HepG2 (cell line): ENCODE results near the gene NUDT19. TPM values are rescaled to one million over a fixed set of nuclear protein-coding genes. Genes with fewer than 3 reads are reported as not detected.

ENCODE experiments used
- ATAC-seq: fragments of 200-7000 bp; cut with Tn5 transposase; 3 replicates; pipeline ENCODE4 v1.9.1; 2020; ENCODE audit warnings: mild to moderate bottlenecking, moderate library complexity
- BruUV-seq: library from RNA; stranded (reverse); fragments of 400-500 nt; replicated peaks from 2 replicates; lab custom pipeline; 2021; lab: Mats Ljungman, UMichigan
- CTCF ChIA-PET: fragments of 300-600 bp; formaldehyde crosslinking; extraction: SDS; loops from one replicate; lab custom pipeline; 2021; ENCODE audit warnings: low total read pairs, inconsistent platforms, low intra/inter-chr PET ratio; lab: Yijun Ruan, JAX
- POLR2A ChIA-PET: fragments of 350-600 bp; sonication (Branson Sonifier 250); formaldehyde crosslinking; loops from one replicate; lab custom pipeline; 2020; ENCODE audit warnings: antibody characterized with exemption, inconsistent platforms; lab: Yijun Ruan, JAX
- DNase-seq: peaks from one replicate; pipeline ENCODE4 v3.0.0-alpha.2; 2015; ENCODE audit warnings: low spot score
- FAIRE-seq: peaks from 3 replicates; lab custom pipeline; 2011; peaks lifted over from hg19 to GRCh38; lab: Jason Lieb, UNC
- H2AFZ ChIP-seq: one replicate; pipeline ENCODE4 v1.6.1; 2011; ENCODE audit warnings: low read length, inconsistent platforms
- H3K27ac ChIP-seq: fragments of 300-600 bp; 3 replicates; pipeline ENCODE4 v1.8.0; 2011; ENCODE audit warnings: mixed run types, mild to moderate bottlenecking, mixed read lengths, low read length, inconsistent platforms; ENCODE audit not compliant: insufficient read depth; ENCODE audit errors: extremely low read length
- H3K27me3 ChIP-seq, 2 experiments: fragments of 200-600 bp in 1 of 2; 2 replicates in 1 of 2; 3 replicates in 1 of 2; pipeline versions ENCODE4 v1.6.0 to v1.8.0; 2011; ENCODE audit warnings: low read length in 2 of 2, mild to moderate bottlenecking in 2 of 2, moderate library complexity in 2 of 2, inconsistent platforms in 1 of 2; ENCODE audit not compliant: insufficient read depth in 2 of 2, control insufficient read depth in 1 of 2
- H3K36me3 ChIP-seq, 2 experiments: fragments of 200-600 bp in 1 of 2; replicated peaks in 1 of 2; 2 replicates in 1 of 2; 3 replicates in 1 of 2; pipeline versions ENCODE4 v1.5.1 to v1.8.0; 2011; ENCODE audit warnings: low read length in 2 of 2, inconsistent platforms in 1 of 2; ENCODE audit not compliant: insufficient read depth in 2 of 2, control insufficient read depth in 1 of 2
- H3K4me1 ChIP-seq: 2 replicates; pipeline ENCODE4 v1.5.1; 2012; ENCODE audit warnings: low read length, inconsistent platforms; ENCODE audit not compliant: insufficient read depth
- H3K4me2 ChIP-seq: 2 replicates; pipeline ENCODE4 v1.6.0; 2011; ENCODE audit warnings: low read depth, low read length, inconsistent platforms
- H3K4me3 ChIP-seq, 3 experiments: fragments of 200-600 bp in 1 of 3; sonication (generic), shearing (Covaris generic) in 1 of 3; replicated peaks in 1 of 3; 2 replicates each; pipeline ENCODE4 v1.5.1; 2011 to 2016; ENCODE audit warnings: low read length in 3 of 3, inconsistent platforms in 2 of 3, low read depth in 2 of 3, mild to moderate bottlenecking in 2 of 3, control low read depth in 1 of 3, mixed read lengths in 1 of 3; ENCODE audit not compliant: insufficient read depth in 1 of 3
- H3K79me2 ChIP-seq: one replicate; pipeline ENCODE4 v1.6.1; 2011; ENCODE audit warnings: low read length, inconsistent platforms; ENCODE audit not compliant: insufficient read depth
- H3K9ac ChIP-seq: 2 replicates; pipeline ENCODE4 v1.6.0; 2011; ENCODE audit warnings: mild to moderate bottlenecking, low read depth, low read length, inconsistent platforms; ENCODE audit not compliant: insufficient read depth
- H3K9me3 ChIP-seq: 2 replicates; pipeline ENCODE4 v1.5.1; 2012; ENCODE audit warnings: mild to moderate bottlenecking, low read length
- H4K20me1 ChIP-seq: 2 replicates; pipeline ENCODE4 v1.6.0; 2011; ENCODE audit warnings: inconsistent platforms, mild to moderate bottlenecking, low read length, moderate library complexity; ENCODE audit not compliant: insufficient read depth
- CCAR2 ChIP-seq: fragments of 200-400 bp; formaldehyde crosslinking; optimal IDR thresholded peaks from 2 replicates; pipeline ENCODE3; 2018; ENCODE audit warnings: low read depth, mild to moderate bottlenecking, low read length, moderate library complexity
- DPF2 ChIP-seq: sonication (generic); formaldehyde crosslinking; IDR thresholded peaks from 2 replicates; pipeline ENCODE4 v1.4.0; 2020; ENCODE audit warnings: mild to moderate bottlenecking, low read depth, missing genetic modification reagents, borderline replicate concordance
- IRF2 ChIP-seq: IDR thresholded peaks from 2 replicates; pipeline ENCODE4 v1.6.1; 2018; ENCODE audit warnings: missing genetic modification reagents, missing compliant biosample characterization
- MED8 ChIP-seq: sonication (generic); formaldehyde crosslinking; IDR thresholded peaks from 2 replicates; pipeline ENCODE4 v1.8.1; 2023; ENCODE audit warnings: mild to moderate bottlenecking, missing genetic modification reagents; ENCODE audit not compliant: insufficient replicate concordance
- MLLT10 ChIP-seq: sonication (generic); formaldehyde crosslinking; IDR thresholded peaks from 2 replicates; pipeline ENCODE4 v1.4.0; 2020; ENCODE audit warnings: missing genetic modification reagents
- RBAK ChIP-seq: sonication (generic); formaldehyde crosslinking; IDR thresholded peaks from 2 replicates; pipeline ENCODE4 v1.5.1; 2020; ENCODE audit warnings: mild to moderate bottlenecking, missing genetic modification reagents
- SMAD3 ChIP-seq: sonication (generic); formaldehyde crosslinking; IDR thresholded peaks from 2 replicates; pipeline ENCODE4 v1.4.0; 2020; ENCODE audit warnings: missing genetic modification reagents
- SMARCC2 ChIP-seq: fragments of 450-650 bp; IDR thresholded peaks from 2 replicates; pipeline ENCODE4 v1.6.1; 2017; ENCODE audit warnings: antibody characterized with exemption, mild to moderate bottlenecking
- ZBTB25 ChIP-seq: IDR thresholded peaks from 2 replicates; pipeline ENCODE4 v1.6.1; 2018; ENCODE audit warnings: missing genetic modification reagents
- ZFP91 ChIP-seq: sonication (generic); formaldehyde crosslinking; IDR thresholded peaks from 2 replicates; pipeline ENCODE4 v1.9.0; 2022; ENCODE audit warnings: missing genetic modification reagents, mild to moderate bottlenecking, borderline replicate concordance
- ZNF3 ChIP-seq: IDR thresholded peaks from 2 replicates; pipeline ENCODE4 v1.7.0; 2017; ENCODE audit warnings: inconsistent platforms
- ZNF44 ChIP-seq: sonication (generic); formaldehyde crosslinking; IDR thresholded peaks from 2 replicates; pipeline ENCODE4 v1.5.1; 2020; ENCODE audit warnings: mild to moderate bottlenecking, missing genetic modification reagents
- ZNF501 ChIP-seq: sonication (generic); formaldehyde crosslinking; IDR thresholded peaks from 2 replicates; pipeline ENCODE4 v1.5.1; 2020; ENCODE audit warnings: mild to moderate bottlenecking, moderate library complexity, missing genetic modification reagents
- ZNF660 ChIP-seq: sonication (generic); formaldehyde crosslinking; IDR thresholded peaks from 2 replicates; pipeline ENCODE4 v1.5.1; 2020; ENCODE audit warnings: mild to moderate bottlenecking, low read depth, missing genetic modification reagents, borderline replicate concordance
- WGBS: methylation state at CpG from one replicate; pipeline ENCODE4 v1.1.6; 2017; ENCODE audit warnings: low lambda C conversion rate; 5-methylcytosine and 5-hydroxymethylcytosine counted together
- in situ Hi-C: cut with HindIII; loops from 2 replicates; pipeline ENCODE4 v1.10.0; 2017; ENCODE audit warnings: low pct_unique_long_range_greater_than_20kb; ENCODE audit not compliant: extremely low pct_ligation_motif_present
- intact Hi-C: fragments of 100-400 bp; cut with micrococcal nuclease; formaldehyde crosslinking; loops from one replicate; pipeline ENCODE4 v1.10.0; 2022; ENCODE audit not compliant: unreplicated experiment
- polyA plus RNA-seq, 8 experiments: library from polyadenylated mRNA; depleted of rRNA in 3 of 8; stranded (reverse) in 7 of 8; unstranded in 1 of 8; fragments of >200 nt; fragmentation: Illumina TruSeq in 4 of 8; extraction: Trizol in 4 of 8; gene quantifications; 2 replicates each; pipeline versions ENCODE4 v1.2.1 to v1.2.3, GENCODE V29; 2011 to 2016; ENCODE audit warnings: low read depth in 4 of 8, missing spikeins in 1 of 8, mixed read lengths in 1 of 8; ENCODE audit not compliant: insufficient read depth in 1 of 8
- total RNA-seq, 5 experiments: library from RNA; depleted of rRNA; stranded (reverse); fragments of >200 nt; fragmentation: Illumina TruSeq; extraction: Trizol; gene quantifications; 2 replicates each; pipeline ENCODE4 v1.2.3, GENCODE V29; 2016; ENCODE audit warnings: low read depth in 1 of 5
- TF ChIP-seq, protein P1 (sequence below): IDR thresholded peaks from 2 replicates; pipeline ENCODE4 v1.6.1; 2016; ENCODE audit warnings: low read depth, borderline replicate concordance
- TF ChIP-seq, protein P2 (sequence below): sonication (generic); formaldehyde crosslinking; IDR thresholded peaks from 2 replicates; pipeline ENCODE4 v1.9.0; 2021; ENCODE audit warnings: missing genetic modification reagents, borderline replicate concordance
- TF ChIP-seq, protein P3 (sequence below): sonication (generic); formaldehyde crosslinking; IDR thresholded peaks from 2 replicates; pipeline ENCODE4 v1.5.1; 2020; ENCODE audit warnings: missing genetic modification reagents, mild to moderate bottlenecking, borderline replicate concordance

The NUDT19 gene
- total and polyA plus RNA-seq, 2 of the 13 experiments (the other 11 are each of a cell fraction or from before 2014, with no cell fraction given) = 3.1 to 3.6 TPM

DNA sequence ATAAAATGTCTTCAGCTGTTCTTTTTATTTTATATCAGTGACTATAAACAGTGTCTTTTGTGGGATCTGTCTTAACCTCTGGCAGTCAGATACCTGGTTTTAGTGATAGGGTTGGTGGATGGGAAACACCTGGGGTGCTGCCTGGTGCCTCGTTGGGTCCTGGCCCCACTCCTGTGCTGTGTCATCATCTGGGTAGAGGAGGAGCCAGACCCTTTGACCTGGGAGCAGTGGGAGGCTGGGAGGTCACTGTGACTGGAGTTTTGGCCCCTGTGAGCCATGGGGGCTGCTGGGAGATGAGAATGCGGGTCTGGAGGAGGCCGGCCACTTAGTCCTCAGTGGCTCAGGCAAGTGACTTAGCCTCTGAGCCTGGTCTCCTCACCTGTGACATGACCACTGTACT, 57.3 kb downstream of the NUDT19 start (continued):
- TF ChIP-seq MED8 (CRISPR knock-in tag) (no peak), SMARCC2 (no peak), ZBTB25 (CRISPR knock-in tag) (no peak), DPF2 (CRISPR knock-in tag) (no peak), ZNF660 (CRISPR knock-in tag) (no peak), ZNF44 (CRISPR knock-in tag) (no peak)
- TF ChIP-seq, protein P1, sequence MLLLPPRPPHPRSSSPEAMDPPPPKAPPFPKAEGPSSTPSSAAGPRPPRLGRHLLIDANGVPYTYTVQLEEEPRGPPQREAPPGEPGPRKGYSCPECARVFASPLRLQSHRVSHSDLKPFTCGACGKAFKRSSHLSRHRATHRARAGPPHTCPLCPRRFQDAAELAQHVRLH (CRISPR knock-in tag) = no peak
- TF ChIP-seq, protein P2, sequence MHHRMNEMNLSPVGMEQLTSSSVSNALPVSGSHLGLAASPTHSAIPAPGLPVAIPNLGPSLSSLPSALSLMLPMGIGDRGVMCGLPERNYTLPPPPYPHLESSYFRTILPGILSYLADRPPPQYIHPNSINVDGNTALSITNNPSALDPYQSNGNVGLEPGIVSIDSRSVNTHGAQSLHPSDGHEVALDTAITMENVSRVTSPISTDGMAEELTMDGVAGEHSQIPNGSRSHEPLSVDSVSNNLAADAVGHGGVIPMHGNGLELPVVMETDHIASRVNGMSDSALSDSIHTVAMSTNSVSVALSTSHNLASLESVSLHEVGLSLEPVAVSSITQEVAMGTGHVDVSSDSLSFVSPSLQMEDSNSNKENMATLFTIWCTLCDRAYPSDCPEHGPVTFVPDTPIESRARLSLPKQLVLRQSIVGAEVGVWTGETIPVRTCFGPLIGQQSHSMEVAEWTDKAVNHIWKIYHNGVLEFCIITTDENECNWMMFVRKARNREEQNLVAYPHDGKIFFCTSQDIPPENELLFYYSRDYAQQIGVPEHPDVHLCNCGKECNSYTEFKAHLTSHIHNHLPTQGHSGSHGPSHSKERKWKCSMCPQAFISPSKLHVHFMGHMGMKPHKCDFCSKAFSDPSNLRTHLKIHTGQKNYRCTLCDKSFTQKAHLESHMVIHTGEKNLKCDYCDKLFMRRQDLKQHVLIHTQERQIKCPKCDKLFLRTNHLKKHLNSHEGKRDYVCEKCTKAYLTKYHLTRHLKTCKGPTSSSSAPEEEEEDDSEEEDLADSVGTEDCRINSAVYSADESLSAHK (CRISPR knock-in tag) = no peak

DNA sequence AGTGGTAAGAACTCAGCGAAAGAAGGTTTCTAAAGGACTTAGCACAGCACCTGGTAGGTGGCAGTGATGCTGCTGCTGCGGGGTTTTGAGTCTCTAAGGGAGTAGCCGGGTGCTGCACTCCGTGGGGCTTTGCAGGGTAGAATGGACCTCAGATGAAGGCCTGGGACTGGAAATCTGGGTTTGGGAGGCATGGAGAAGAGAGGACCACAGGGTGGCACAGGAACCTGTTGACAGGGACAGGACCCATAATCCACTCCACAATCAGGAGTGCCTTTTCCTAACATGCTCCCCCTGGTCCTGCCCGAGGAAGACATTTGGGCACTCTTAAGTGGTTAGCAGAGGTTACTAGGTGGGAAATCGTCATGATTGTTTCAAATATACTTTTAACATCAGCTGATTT, 57.7 kb downstream of the NUDT19 start:
- ChIA-PET CTCF (no interaction called here), POLR2A (no interaction called here)
- BruUV-seq = no TSS peak
- H3K27me3 ChIP-seq = peaks cover 2 to 16% of the 10 kb centered on the region in 2 experiments; a peak in 2 of 5 replicates
- H3K4me3 ChIP-seq = no peak overlapping the region
- H2AFZ ChIP-seq = no peak overlapping the region
- intact Hi-C loops (no loop called here), in situ Hi-C loops (no loop called here)
- no peak overlapping the region for H3K9ac ChIP-seq
- no peaks in the 10 kb centered on the region for H3K79me2 ChIP-seq
- ATAC-seq = no peak
- no peak for FAIRE-seq
- no peaks in the 10 kb centered on the region for H3K36me3 ChIP-seq
- H3K4me2 ChIP-seq = no peak overlapping the region
- no peaks in the 10 kb centered on the region for H3K9me3 ChIP-seq
- no peaks in the 10 kb centered on the region for H4K20me1 ChIP-seq
- no peak overlapping the region for H3K27ac ChIP-seq
- no peak for DNase-seq
- 22% methylated on average over 6 of the region's 6 CpGs for WGBS
- H3K4me1 ChIP-seq = no peaks in the 10 kb centered on the region
- TF ChIP-seq, protein P3, sequence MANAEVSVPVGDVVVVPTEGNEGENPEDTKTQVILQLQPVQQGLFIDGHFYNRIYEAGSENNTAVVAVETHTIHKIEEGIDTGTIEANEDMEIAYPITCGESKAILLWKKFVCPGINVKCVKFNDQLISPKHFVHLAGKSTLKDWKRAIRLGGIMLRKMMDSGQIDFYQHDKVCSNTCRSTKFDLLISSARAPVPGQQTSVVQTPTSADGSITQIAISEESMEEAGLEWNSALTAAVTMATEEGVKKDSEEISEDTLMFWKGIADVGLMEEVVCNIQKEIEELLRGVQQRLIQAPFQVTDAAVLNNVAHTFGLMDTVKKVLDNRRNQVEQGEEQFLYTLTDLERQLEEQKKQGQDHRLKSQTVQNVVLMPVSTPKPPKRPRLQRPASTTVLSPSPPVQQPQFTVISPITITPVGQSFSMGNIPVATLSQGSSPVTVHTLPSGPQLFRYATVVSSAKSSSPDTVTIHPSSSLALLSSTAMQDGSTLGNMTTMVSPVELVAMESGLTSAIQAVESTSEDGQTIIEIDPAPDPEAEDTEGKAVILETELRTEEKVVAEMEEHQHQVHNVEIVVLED (CRISPR knock-in tag) = no peak
- TF ChIP-seq IRF2 = no peak
- TF ChIP-seq CCAR2 = no peak
- TF ChIP-seq SMAD3 = no peak
- TF ChIP-seq MLLT10 (CRISPR knock-in tag) = no peak
- TF ChIP-seq ZFP91 (CRISPR knock-in tag) = no peak
- TF ChIP-seq ZNF501 (CRISPR knock-in tag) = no peak
- TF ChIP-seq RBAK (CRISPR knock-in tag) = no peak
- TF ChIP-seq ZNF3 = no peak
